Lower leg skin (tissue), 4 donors: ENCODE results near the gene DPP8. TPM values are rescaled to one million over a fixed set of nuclear protein-coding genes. Genes with fewer than 3 reads are reported as not detected.

ENCODE experiments used
- DNase-seq, 2 donors: peaks; one replicate each; pipeline ENCODE4 v3.0.0-alpha.2; 2019; ENCODE audit warnings: low spot score in 2 of 2
- H3K4me3 ChIP-seq: fragments of 200-600 bp; sonication (generic); 2 replicates; pipeline ENCODE4 v1.5.1; 2017; ENCODE audit warnings: mild to moderate bottlenecking, low read depth; ENCODE audit not compliant: poor library complexity, severe bottlenecking
- POLR2A ChIP-seq, 2 donors: fragments of 450-650 bp; IDR thresholded peaks; one replicate each; pipeline ENCODE4 v1.6.1; 2016 to 2017; ENCODE audit warnings: antibody characterized with exemption in 2 of 2, mild to moderate bottlenecking in 1 of 2, moderate library complexity in 1 of 2
- WGBS, 2 donors: methylation state at CpG; one replicate each; pipeline ENCODE4 v1.1.5; 2018; 5-methylcytosine and 5-hydroxymethylcytosine counted together
- intact Hi-C: fragments of 100-400 bp; cut with DNase I; formaldehyde crosslinking; loops from one replicate; pipeline ENCODE4 v1.15.0; 2023; ENCODE audit warnings: low total_unique reads
- total RNA-seq, 4 donors: library from RNA; depleted of rRNA; stranded (reverse); fragments of >200 nt; gene quantifications; one replicate each; pipeline ENCODE4 v1.1.0, GENCODE V29; 2016
- TF ChIP-seq, protein P1 (sequence below), 3 donors: fragments of 450-650 bp; IDR thresholded peaks; one replicate each; pipeline ENCODE4 v1.5.1; 2016; ENCODE audit warnings: antibody characterized with exemption in 3 of 3, mild to moderate bottlenecking in 3 of 3, moderate library complexity in 2 of 3

DPP8 gene
- total RNA-seq, 4 donors from 2014 or later, result 23.3 to 35.4 (median 31.1) TPM

DNA sequence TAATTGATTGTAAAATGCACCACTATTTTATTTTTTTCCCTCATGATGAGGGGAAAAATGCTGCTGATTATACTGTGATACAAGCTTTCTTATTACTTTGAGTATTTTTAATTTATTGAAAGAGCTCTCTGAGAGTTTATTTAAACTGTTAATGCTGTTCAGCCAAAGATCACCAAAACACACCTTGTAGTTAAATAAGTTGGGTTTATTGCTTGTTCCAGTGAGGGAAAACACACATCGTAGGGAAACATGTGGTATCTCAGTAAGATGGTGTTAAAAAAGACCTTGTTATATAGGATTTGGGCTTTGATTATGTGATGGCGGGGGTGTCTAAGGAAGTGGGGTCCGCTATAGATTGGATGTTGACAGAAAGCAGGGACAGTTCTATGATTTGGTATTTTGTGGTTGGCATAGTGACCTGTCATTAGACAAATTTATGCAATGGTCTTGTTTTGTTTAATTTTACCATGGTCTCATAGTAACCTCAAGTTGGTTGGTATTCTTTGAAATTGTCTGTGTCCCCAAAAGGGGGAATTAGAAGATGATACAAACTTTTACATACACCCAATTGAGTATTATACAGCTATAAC is 23.8 kb upstream of the DPP8 start:
- TF ChIP-seq, protein P1, sequence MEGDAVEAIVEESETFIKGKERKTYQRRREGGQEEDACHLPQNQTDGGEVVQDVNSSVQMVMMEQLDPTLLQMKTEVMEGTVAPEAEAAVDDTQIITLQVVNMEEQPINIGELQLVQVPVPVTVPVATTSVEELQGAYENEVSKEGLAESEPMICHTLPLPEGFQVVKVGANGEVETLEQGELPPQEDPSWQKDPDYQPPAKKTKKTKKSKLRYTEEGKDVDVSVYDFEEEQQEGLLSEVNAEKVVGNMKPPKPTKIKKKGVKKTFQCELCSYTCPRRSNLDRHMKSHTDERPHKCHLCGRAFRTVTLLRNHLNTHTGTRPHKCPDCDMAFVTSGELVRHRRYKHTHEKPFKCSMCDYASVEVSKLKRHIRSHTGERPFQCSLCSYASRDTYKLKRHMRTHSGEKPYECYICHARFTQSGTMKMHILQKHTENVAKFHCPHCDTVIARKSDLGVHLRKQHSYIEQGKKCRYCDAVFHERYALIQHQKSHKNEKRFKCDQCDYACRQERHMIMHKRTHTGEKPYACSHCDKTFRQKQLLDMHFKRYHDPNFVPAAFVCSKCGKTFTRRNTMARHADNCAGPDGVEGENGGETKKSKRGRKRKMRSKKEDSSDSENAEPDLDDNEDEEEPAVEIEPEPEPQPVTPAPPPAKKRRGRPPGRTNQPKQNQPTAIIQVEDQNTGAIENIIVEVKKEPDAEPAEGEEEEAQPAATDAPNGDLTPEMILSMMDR (IDR thresholded peaks at IDR 0.05), result no peak
- TF ChIP-seq POLR2A (IDR thresholded peaks at IDR 0.05), result no peak
- DNase-seq, result no peak
- 92 to 94% methylated on average over 3 of the region's 3 CpGs for WGBS, 2 donors
- H3K4me3 ChIP-seq, result no peak overlapping the region
- intact Hi-C loops, result no loop called here

DNA sequence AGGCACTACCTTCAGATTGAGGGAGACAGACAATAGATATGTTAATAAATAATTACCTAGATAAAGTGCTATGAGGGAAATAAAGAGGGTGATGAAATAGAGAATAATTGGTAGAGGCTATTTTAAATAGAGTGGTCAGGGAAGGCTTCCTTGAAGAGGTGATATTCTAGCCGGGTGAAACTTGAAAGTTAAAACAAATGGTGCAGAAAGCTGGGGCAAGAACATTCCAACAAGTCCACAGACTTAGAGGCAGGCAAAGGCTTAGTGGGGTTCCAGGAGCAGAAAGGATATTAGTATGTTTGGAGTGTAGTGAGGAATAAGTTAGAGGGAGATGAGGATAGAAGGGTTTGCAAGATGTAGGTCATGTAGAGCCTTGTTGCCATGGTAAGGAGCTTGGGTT is 22.8 kb upstream of the DPP8 start:
- WGBS, 2 donors, result 97 to 100% methylated on average over 1 of the region's 1 CpG
- no peak for DNase-seq
- no peak for TF ChIP-seq POLR2A (IDR thresholded peaks at IDR 0.05)
- TF ChIP-seq, protein P1 (IDR thresholded peaks at IDR 0.05), result no peak
- H3K4me3 ChIP-seq, result no peak overlapping the region
- intact Hi-C loops, result no loop called here

DNA sequence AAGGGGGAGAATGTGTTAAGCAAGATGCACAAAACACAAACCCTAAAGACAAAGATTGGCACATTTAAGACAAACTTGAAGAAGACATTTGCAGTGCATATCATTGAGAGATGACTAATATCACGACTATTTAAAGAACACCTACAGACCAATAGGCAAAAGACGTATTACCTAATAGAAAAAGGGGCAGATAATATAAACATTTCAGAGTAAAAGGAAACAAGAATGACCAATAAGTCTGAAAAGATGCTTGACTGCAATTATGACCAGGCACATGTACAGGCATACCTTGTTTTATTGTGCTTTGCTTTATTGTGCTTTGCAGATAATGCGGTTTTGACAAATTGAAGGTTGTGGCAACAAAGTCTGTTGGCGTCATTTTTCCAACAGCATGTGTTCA is 17.7 kb upstream of the DPP8 start:
- WGBS, 2 donors, result 86 to 88% methylated on average over 4 of the region's 4 CpGs
- no peak overlapping the region for H3K4me3 ChIP-seq
- DNase-seq, result no peak
- intact Hi-C loops, result no loop called here
- no peak for TF ChIP-seq POLR2A (IDR thresholded peaks at IDR 0.05)
- TF ChIP-seq, protein P1 (IDR thresholded peaks at IDR 0.05), result no peak

DNA sequence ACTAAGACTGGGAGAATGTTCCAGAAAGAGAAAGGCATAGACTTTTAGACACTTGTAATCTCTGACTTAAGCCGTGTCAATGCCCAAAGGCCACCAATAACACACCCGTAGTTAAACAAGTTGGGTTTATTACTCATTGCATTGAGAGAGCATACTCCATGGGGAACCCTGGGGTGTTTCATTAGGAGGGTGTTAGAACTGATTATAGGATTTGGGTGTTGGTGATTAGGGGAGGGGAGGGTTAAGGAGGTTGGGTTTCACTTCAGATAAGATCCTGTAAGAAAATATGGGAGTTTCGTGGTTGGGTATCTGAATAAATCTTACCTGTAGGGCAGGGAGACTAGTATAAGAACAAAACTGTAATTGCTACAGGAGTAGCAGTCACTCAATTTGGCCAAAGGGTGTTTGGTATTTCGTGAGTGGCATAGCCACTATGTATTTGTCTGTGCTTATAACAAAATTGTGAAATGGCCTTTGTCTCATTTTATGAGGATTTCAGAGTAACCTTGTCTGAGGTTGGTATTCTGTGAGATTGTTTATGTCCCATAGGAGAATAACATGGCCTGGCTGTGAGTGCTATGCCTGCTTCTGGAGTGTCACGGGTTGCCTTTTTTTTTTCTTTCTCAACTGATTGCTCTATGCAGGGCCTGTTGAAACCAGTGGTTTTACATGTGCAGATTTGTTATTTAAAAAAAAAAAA is 15.7 kb upstream of the DPP8 start:
- H3K4me3 ChIP-seq, result no peak overlapping the region
- no peak for DNase-seq
- TF ChIP-seq, protein P1 (IDR thresholded peaks at IDR 0.05), result no peak
- no peak for TF ChIP-seq POLR2A (IDR thresholded peaks at IDR 0.05)
- intact Hi-C loops, result no loop called here
- 39 to 56% methylated on average over 5 of the region's 5 CpGs for WGBS, 2 donors

DNA sequence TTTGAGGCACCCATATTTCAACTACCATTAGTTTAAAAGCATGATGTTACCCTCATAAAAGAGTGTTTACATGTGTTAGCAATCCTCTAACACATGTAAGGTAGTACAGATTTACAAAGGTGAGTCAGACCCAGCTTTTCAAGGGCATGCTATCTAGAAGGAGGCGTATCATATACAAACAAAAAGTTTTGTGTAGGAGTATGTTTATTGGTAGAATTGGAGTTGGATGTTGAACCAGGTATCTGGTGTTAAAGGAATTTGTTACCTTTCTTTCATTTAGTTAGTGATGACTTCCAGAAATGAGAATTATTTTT is 15.2 kb upstream of the DPP8 start:
- intact Hi-C loops, result no loop called here
- 44 to 74% methylated on average over 1 of the region's 1 CpG for WGBS, 2 donors
- DNase-seq, result no peak
- no peak for TF ChIP-seq POLR2A (IDR thresholded peaks at IDR 0.05)
- TF ChIP-seq, protein P1 (IDR thresholded peaks at IDR 0.05), result no peak
- no peak overlapping the region for H3K4me3 ChIP-seq
